ENCODE results near the gene TMEM236. TPM values are rescaled to one million over a fixed set of nuclear protein-coding genes. Genes with fewer than 3 reads are reported as not detected.
A peak's percentile ranks its signal among the peaks of the same experiment; 100 is the strongest.

Gene TMEM236
- total RNA-seq, 1 donor from 2014 or later = 0.07 TPM

DNA sequence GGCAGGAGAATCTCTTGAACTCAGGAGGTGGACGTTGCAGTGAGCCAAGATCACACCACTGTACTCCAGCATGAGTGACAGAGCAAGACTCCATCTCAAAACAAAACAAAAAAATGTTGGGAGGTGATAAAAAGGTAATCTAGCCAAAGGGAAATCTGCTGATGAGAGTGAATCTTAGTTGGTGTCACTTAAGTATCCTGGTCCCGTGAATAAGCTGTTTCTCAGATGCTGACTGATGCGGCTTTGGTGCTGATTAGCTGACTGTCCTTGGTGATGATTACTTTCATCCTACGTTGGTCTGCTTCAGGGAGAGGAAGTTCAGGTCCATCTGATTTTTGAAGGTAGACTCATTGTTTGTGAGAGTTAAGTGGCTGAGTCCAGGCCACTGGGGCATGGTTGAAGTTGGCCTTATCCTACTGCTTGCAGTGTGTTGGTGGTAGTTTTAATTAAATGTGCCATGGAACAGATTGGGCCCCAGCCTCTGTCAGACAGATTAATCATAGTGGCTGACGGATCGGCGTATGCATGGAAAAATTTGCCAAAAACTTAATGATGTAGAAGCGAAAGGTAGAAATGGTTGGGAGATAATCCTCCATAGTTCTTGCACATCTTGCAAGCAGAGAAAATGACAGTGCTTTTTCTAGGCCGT is 17.4 kb upstream of the TMEM236 start:
- no peaks in the 10 kb centered on the region for H3K9me3 Mint-ChIP-seq (ENCODE audit: low read depth)
- no peak overlapping the region for H3K27ac Mint-ChIP-seq (ENCODE audit: unreplicated experiment)
- peaks cover 10% of the 10 kb centered on the region for H3K4me1 Mint-ChIP-seq (ENCODE audit: low read depth)
- DNase-seq (ENCODE audit: low spot score) = no peak
- no peaks in the 10 kb centered on the region for H3K36me3 Mint-ChIP-seq (ENCODE audit: low read depth)
- H3K27me3 Mint-ChIP-seq (ENCODE audit: low read depth) = no peaks in the 10 kb centered on the region
- H3K4me3 Mint-ChIP-seq (ENCODE audit: unreplicated experiment) = no peak overlapping the region
- TF ChIP-seq, protein P1, sequence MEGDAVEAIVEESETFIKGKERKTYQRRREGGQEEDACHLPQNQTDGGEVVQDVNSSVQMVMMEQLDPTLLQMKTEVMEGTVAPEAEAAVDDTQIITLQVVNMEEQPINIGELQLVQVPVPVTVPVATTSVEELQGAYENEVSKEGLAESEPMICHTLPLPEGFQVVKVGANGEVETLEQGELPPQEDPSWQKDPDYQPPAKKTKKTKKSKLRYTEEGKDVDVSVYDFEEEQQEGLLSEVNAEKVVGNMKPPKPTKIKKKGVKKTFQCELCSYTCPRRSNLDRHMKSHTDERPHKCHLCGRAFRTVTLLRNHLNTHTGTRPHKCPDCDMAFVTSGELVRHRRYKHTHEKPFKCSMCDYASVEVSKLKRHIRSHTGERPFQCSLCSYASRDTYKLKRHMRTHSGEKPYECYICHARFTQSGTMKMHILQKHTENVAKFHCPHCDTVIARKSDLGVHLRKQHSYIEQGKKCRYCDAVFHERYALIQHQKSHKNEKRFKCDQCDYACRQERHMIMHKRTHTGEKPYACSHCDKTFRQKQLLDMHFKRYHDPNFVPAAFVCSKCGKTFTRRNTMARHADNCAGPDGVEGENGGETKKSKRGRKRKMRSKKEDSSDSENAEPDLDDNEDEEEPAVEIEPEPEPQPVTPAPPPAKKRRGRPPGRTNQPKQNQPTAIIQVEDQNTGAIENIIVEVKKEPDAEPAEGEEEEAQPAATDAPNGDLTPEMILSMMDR (IDR thresholded peaks at IDR 0.05) = no peak

DNA sequence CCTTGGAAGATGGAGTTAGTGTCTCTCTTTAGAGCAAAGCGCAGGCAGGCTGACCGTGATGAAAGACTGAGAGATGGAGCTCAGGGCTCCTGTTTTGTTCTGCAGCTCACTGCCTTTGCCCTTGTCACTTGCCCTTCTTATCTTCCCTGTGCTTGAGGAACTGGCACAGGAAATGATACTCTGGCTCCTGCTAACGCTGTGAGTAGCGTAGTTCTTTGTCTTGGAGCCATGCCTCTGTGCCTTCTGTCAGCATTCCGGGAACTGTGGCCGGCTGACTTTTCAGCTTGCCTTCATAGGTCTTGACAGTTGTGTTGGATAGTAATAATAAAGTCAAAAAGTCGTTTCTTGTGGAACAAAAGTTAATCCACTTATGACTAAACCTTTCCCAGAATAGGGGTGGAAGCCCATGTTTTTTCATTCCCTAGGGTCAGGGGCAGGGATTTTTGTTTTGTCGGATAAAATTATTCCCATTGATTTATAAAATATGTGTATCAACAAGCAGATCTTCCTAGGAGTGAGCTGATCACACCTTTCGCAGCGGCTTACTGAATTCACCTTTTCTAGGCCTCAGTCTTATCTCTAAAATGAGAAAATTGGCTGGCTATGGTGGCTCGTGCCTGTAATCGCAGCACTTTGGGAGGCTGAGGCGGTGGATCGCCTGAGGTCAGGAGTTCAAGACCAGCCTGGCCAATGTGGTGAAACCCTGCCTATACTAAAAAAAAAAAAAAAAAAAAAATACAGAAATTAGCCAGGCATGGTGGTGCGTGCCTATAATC is 16.6 kb upstream of the TMEM236 start:
- no peak overlapping the region for H3K4me3 Mint-ChIP-seq (ENCODE audit: unreplicated experiment)
- no peaks in the 10 kb centered on the region for H3K36me3 Mint-ChIP-seq (ENCODE audit: low read depth)
- no peaks in the 10 kb centered on the region for H3K27me3 Mint-ChIP-seq (ENCODE audit: low read depth)
- peaks cover 10% of the 10 kb centered on the region for H3K4me1 Mint-ChIP-seq (ENCODE audit: low read depth)
- H3K9me3 Mint-ChIP-seq (ENCODE audit: low read depth) = no peaks in the 10 kb centered on the region
- no peak for DNase-seq (ENCODE audit: low spot score)
- TF ChIP-seq, protein P1 (IDR thresholded peaks at IDR 0.05) = no peak
- no peak overlapping the region for H3K27ac Mint-ChIP-seq (ENCODE audit: unreplicated experiment)

DNA sequence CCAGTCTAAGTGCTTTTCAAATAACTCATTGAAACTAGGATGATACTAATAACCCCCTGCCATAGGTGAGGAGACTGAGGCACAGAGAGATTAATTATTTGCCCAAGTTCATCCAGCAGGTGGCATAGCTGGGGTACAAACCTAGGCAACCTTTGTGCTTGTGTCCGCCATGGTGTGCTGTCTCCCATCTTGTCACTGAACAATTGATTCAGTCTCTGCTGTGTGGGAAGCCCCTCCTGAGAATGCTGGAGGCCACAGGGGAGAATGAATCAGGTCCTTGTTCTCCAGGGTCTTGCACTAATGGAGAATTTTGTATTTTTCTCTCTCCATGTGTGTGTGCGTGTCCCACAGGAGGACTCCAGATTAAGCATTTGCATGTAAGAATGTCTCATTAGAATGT is 15.8 kb upstream of the TMEM236 start:
- TF ChIP-seq, protein P1 (IDR thresholded peaks at IDR 0.05) = no peak
- H3K27me3 Mint-ChIP-seq (ENCODE audit: low read depth) = no peaks in the 10 kb centered on the region
- no peak for DNase-seq (ENCODE audit: low spot score)
- no peak overlapping the region for H3K4me3 Mint-ChIP-seq (ENCODE audit: unreplicated experiment)
- no peaks in the 10 kb centered on the region for H3K9me3 Mint-ChIP-seq (ENCODE audit: low read depth)
- H3K4me1 Mint-ChIP-seq (ENCODE audit: low read depth) = peaks cover 10% of the 10 kb centered on the region
- H3K27ac Mint-ChIP-seq (ENCODE audit: unreplicated experiment) = no peak overlapping the region
- no peaks in the 10 kb centered on the region for H3K36me3 Mint-ChIP-seq (ENCODE audit: low read depth)

DNA sequence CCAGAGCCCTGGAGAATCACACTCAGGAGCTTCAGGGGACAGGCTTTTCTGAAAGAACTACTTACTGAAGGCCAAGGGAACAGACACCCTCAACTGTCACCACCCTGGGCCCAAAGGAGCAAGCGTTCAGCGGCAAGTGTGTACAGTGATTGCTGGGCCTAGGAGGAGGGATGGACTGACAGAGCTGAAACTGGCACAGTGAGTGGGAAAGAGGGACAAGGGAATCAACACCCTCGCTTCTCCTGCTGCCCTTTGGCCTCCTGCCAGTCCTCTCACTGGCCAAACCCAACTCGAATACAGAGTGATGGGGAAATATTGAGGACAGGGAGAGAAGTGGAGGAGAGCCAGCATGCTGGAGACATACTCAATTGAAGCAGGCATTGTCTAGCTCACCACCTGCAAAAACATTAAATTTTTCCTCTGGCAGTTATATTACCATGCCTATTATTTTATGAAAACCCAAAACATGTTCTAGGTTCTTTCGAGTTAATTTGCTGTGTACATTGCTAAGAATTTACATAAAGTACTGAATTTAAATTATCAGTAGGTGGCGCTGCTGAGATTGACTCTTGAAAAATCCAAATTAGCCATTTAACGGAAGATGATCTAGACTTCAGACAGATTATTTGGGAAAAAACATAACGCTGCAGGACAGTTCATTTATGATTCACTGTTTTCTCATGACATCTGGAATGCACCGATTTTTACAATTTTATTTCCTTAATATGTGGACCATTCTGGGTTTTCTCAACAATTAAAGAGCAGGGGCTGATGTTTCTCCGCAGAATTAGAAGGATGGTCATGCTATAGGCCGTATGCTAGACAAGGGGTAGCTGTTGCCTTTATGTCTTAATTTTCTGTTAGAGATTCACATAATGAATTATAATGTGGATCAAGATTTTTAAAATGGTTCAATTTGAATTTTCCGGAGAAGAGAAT is 14.7 kb upstream of the TMEM236 start:
- Mint-ChIP-seq H3K4me3 (ENCODE audit: unreplicated experiment) (no peak overlapping the region), H3K27ac (ENCODE audit: unreplicated experiment) (no peak overlapping the region), H3K36me3 (ENCODE audit: low read depth) (no peaks in the 10 kb centered on the region), H3K4me1 (ENCODE audit: low read depth) (peaks cover 10% of the 10 kb centered on the region), H3K9me3 (ENCODE audit: low read depth) (no peaks in the 10 kb centered on the region), H3K27me3 (ENCODE audit: low read depth) (no peaks in the 10 kb centered on the region)
- TF ChIP-seq, protein P1 (IDR thresholded peaks at IDR 0.05) = peak; percentile 87
- no peak for DNase-seq (ENCODE audit: low spot score)

DNA sequence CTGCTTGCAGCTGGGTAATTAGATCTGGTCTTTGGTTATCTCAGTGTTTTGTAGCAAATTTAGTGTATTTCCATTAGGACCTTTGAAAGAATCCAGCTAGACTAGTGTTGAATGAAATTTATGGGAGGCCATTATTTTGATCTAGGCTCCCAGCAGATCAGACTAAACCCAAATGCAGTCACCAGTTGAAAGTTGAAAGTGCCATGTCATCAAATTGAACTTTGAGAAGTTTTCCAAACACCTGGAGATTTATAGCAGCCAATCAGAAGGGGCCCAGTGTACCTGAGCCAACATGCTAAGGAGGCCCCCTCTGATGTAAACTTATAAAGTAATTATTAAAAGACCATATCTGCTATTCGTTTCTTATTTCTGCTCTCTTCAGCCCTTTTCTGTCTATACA is 11.3 kb upstream of the TMEM236 start:
- DNase-seq (ENCODE audit: low spot score) = no peak
- Mint-ChIP-seq H3K4me3 (ENCODE audit: unreplicated experiment) (no peak overlapping the region), H3K36me3 (ENCODE audit: low read depth) (peaks cover 3% of the 10 kb centered on the region), H3K9me3 (ENCODE audit: low read depth) (no peaks in the 10 kb centered on the region), H3K27ac (ENCODE audit: unreplicated experiment) (no peak overlapping the region), H3K4me1 (ENCODE audit: low read depth) (peaks cover 15% of the 10 kb centered on the region), H3K27me3 (ENCODE audit: low read depth) (no peaks in the 10 kb centered on the region)
- TF ChIP-seq, protein P1 (IDR thresholded peaks at IDR 0.05) = no peak

Measured in chondrocyte (in vitro differentiated cells).